ENCODE results near the gene ZNF367. TPM values are rescaled to one million over a fixed set of nuclear protein-coding genes. Genes with fewer than 3 reads are reported as not detected.
A peak's percentile ranks its signal among the peaks of the same experiment; 100 is the strongest.

Gene ZNF367
- total RNA-seq, 4 donors from 2014 or later = 2.2 to 7.1 (median 4.6) TPM

- 12 to 21% methylated on average over 2 of the region's 2 CpGs for WGBS, 2 donors
- no peak for DNase-seq
- intact Hi-C loops (cut with DNase I) = loop anchor here (10.0 kb wide), 1 partner anchor 85 kb away; no protein-coding TSS in a partner anchor
Observed at GRCh38 chr9:96419691-96419969, 1.5 kb upstream of the ZNF367 start.

GRCh38 chr9:96418920-96419690 lies 935 bp upstream of the ZNF367 start:
- intact Hi-C loops (cut with DNase I) = loop anchor here (10.0 kb wide), 1 partner anchor 84 kb away; no protein-coding TSS in a partner anchor
- no peak for DNase-seq
- H3K36me3 ChIP-seq = no peaks in the 10 kb centered on the region
- 0% methylated on average over 4 to 7 of the region's 58 CpGs for WGBS, 2 donors
- peak overlapping the region; percentile 97 to 100 (median 99) for H3K27ac ChIP-seq
- peak overlapping the region; percentile 71 to 89 (median 80) for H3K4me3 ChIP-seq
- TF ChIP-seq POLR2A (IDR thresholded peaks at IDR 0.05) = peak in 2 of 4 donors; percentile 57 to 75
- TF ChIP-seq, protein P1, sequence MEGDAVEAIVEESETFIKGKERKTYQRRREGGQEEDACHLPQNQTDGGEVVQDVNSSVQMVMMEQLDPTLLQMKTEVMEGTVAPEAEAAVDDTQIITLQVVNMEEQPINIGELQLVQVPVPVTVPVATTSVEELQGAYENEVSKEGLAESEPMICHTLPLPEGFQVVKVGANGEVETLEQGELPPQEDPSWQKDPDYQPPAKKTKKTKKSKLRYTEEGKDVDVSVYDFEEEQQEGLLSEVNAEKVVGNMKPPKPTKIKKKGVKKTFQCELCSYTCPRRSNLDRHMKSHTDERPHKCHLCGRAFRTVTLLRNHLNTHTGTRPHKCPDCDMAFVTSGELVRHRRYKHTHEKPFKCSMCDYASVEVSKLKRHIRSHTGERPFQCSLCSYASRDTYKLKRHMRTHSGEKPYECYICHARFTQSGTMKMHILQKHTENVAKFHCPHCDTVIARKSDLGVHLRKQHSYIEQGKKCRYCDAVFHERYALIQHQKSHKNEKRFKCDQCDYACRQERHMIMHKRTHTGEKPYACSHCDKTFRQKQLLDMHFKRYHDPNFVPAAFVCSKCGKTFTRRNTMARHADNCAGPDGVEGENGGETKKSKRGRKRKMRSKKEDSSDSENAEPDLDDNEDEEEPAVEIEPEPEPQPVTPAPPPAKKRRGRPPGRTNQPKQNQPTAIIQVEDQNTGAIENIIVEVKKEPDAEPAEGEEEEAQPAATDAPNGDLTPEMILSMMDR (IDR thresholded peaks at IDR 0.05) = no peak
- H3K4me1 ChIP-seq = peaks cover 13 to 49% (median 28%) of the 10 kb centered on the region in 3 donors
- H3K9me3 ChIP-seq = no peaks in the 10 kb centered on the region
- no peaks in the 10 kb centered on the region for H3K27me3 ChIP-seq

More at GRCh38 chr9:96419691-96419969, 1.5 kb upstream of the ZNF367 start:
- TF ChIP-seq, protein P1 (IDR thresholded peaks at IDR 0.05) = no peak
- TF ChIP-seq POLR2A (IDR thresholded peaks at IDR 0.05) = no peak
- Histone ChIP-seq H3K27me3 (no peaks in the 10 kb centered on the region), H3K4me3 (peak overlapping the region; percentile 71 to 89 (median 80)), H3K36me3 (no peaks in the 10 kb centered on the region), H3K9me3 (no peaks in the 10 kb centered on the region), H3K4me1 (peaks cover 13 to 51% (median 29%) of the 10 kb centered on the region in 3 donors), H3K27ac (peak overlapping the region; percentile 97 to 100 (median 99))

DNA sequence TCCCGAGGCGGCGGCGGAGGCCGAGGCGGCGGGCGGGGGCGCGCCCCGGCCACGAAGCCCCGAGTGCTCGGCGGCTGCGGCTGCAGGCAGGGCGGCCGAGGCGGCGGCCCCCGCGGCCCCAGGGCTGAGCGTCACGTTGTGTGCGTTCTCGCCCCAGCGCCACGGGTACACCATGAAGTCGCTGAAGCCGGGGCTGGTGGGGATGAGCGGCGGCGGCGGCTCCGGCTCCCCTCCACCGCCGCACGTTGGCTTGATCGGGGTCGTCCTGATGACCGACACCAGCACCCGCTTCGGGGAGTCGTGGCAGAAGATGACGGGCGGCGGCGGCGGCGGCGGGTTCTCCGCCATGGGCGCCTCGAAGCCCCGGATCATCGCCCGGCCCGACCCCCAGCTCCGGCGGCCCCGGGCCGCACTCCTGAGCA lies 498 bp downstream of the ZNF367 start:
- Histone ChIP-seq H3K4me1 (peaks cover 13 to 50% (median 24%) of the 10 kb centered on the region in 3 donors), H3K27me3 (no peaks in the 10 kb centered on the region), H3K9me3 (no peaks in the 10 kb centered on the region), H3K4me3 (peak overlapping the region; percentile 71 to 89 (median 80)), H3K27ac (peak overlapping the region; percentile 97 to 100 (median 99)), H3K36me3 (no peaks in the 10 kb centered on the region)
- DNase-seq = no peak
- no peak for TF ChIP-seq POLR2A (IDR thresholded peaks at IDR 0.05)
- TF ChIP-seq, protein P1 (IDR thresholded peaks at IDR 0.05) = no peak
- intact Hi-C loops (cut with DNase I) = loop anchor here (10.0 kb wide), 1 partner anchor 83 kb away; no protein-coding TSS in a partner anchor
- no CpG with 5 or more reads among the region's 62 CpGs for WGBS, 2 donors

DNA sequence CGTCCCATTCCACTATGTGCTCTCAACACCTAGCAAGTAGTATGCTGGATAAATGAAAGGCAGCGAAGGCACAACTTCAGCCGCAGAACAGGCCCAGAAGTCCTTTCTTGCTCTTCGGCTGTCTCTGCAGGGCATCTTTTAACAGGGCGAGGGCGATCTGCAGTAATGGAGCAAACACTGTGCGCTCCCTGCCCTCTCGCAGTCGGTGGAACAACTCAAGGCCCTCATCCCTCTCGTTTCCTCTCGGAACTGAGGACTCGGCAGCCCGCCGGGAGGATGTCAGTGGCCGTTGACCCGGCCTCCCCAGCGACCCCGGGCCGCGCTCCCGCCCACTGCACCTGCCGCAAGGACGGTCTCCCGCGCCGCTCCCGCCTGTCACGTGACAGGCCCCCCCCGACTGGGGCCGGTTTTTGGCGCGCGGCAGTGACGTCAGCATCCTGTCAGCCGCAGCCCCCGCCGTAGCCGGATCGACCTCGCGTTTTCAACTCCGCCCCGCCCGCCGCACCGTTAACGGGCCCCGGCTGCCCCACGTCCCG lies 1.1 kb downstream of the ZNF367 start:
- intact Hi-C loops (cut with DNase I) = loop anchor here (10.0 kb wide), 1 partner anchor 82 kb away; no protein-coding TSS in a partner anchor
- Histone ChIP-seq H3K4me3 (peak overlapping the region; percentile 71 to 89 (median 80)), H3K9me3 (no peaks in the 10 kb centered on the region), H3K27ac (peak overlapping the region; percentile 97 to 100 (median 99)), H3K36me3 (no peaks in the 10 kb centered on the region), H3K27me3 (no peaks in the 10 kb centered on the region), H3K4me1 (peaks cover 13 to 50% (median 24%) of the 10 kb centered on the region in 3 donors)
- DNase-seq = peak; percentile 53
- WGBS, 2 donors = 0% methylated on average over 1 to 16 of the region's 50 CpGs
- TF ChIP-seq POLR2A (IDR thresholded peaks at IDR 0.05) = peak in 2 of 4 donors; percentile 69 to 77
- TF ChIP-seq, protein P1 (IDR thresholded peaks at IDR 0.05) = peak in 4 of 6 experiments; percentile 11 to 30 (median 14)
